Measurements from ENCODE around the gene XYLT2.
A peak's percentile ranks its signal among the peaks of the same experiment; 100 is the strongest.
"Not testable (repeated sequence)": the region's sequence is repeated elsewhere in the genome, so short reads cannot be mapped to it uniquely, and the experiment has no call there.

XYLT2 gene

GRCh38 chr17:50345432-50346312 lies at the start of gene XYLT2:
TSS of gene XYLT2 (plus strand) at chr17:50346126. CDS start at chr17:50346141, 15 bp downstream.
- DNase-seq (ENCODE audit: low read depth) = peak; percentile 86

GRCh38 chr17:50297407-50297865 lies 48.5 kb upstream of the XYLT2 start:
- DNase-seq (ENCODE audit: low read depth) = peak; percentile 68

- no peak for DNase-seq (ENCODE audit: low read depth)
Measured at GRCh38 chr17:50298018-50298417, 47.9 kb upstream of the XYLT2 start.

DNA sequence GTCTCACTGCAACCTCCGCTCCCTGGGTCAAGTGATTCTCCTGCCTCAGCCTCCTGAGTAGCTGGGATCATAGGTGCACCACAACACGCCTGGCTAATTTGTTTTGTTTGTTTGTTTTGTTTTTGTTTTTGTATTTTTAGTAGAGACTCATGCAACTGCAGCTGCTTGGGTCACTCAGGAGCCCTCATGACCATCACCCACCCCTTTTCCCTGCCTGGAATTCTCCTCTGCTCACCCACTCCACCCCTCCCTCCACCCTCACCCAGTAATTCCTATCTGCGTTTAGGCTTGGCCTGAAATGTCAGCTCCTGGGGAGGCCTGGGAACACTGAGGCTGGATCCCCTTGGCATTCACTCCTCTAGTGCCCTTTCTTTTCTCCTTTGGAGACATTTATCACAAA lies 46.1 kb upstream of the XYLT2 start:
- no peak for DNase-seq (ENCODE audit: low read depth)

DNA sequence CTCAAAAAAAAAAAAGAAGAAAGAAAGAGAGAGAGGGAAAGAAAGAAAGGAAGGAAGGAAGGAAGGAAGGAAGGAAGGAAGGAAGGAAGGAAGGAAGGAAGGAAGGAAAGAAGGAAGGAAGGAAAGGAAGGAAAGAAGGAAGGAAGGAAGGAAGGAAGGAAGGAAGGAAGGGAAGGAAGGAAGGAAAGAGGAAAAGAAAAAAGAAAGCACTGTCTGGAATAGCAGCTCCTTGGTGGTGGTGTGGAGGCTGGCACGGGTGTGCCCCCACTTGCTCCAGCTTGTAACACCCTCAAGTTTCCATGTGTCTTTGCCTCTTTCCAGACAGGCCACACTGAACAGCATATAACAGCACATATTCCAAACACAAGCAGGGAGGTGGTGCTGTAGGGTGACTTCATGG lies 45.1 kb upstream of the XYLT2 start:
- not testable (repeated sequence) for DNase-seq (ENCODE audit: low read depth)

DNA sequence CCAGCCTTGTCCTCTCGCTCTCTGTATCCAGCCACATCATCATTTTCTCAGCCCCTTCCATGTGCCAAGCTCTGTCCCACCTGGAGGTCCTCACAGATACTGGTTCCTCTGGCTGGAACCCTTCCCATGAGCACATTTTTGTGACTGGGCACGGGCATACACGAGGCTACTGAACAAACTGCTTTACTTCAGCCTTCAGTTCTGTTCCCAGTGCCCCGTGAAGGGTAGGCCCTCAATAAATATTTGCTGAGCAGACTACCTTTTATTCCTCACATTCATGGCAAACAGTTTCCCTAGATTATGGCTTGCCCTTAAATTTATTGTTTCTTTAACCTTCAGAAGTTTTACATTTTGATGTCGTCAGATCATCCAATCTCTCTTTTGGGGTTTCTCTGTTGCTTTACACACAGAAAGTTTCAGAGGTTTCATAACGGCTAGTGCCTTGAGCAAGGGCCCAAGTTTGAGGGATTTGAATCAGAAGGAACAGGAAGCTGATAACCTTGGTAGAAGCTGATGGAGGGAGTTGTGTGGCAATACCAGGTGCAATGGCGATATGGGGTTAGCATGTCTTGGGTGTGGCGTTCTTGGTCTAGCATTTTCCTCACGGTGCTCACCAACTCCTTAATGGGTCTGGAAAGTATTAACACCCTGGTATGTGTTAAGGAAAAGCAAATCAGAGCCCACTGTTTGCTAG lies 43.9 kb upstream of the XYLT2 start:
- no peak for DNase-seq (ENCODE audit: low read depth)

DNA sequence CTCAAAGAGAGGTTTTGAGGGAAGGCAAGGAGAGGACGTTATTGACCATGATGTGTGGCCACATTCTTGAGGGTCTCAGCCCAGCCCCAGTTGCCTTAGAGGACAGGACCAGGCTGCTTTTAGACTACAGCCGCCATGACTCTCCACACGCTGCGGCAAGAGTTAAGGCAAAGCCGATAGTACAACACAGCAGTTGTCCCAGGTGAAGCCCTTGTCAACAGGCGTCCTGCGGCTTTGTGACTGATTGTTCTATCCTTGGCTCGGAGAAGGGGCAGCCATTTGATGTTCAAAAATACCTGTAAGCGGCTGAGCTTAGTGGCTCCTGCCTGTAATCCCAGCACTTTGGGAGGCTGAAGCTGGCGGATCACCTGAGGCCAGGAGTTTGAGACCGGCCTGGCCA lies 42.9 kb upstream of the XYLT2 start:
- no peak for DNase-seq (ENCODE audit: low read depth)

- no peak for DNase-seq (ENCODE audit: low read depth)
Measured at GRCh38 chr17:50303596-50303995, 42.3 kb upstream of the XYLT2 start.

DNA sequence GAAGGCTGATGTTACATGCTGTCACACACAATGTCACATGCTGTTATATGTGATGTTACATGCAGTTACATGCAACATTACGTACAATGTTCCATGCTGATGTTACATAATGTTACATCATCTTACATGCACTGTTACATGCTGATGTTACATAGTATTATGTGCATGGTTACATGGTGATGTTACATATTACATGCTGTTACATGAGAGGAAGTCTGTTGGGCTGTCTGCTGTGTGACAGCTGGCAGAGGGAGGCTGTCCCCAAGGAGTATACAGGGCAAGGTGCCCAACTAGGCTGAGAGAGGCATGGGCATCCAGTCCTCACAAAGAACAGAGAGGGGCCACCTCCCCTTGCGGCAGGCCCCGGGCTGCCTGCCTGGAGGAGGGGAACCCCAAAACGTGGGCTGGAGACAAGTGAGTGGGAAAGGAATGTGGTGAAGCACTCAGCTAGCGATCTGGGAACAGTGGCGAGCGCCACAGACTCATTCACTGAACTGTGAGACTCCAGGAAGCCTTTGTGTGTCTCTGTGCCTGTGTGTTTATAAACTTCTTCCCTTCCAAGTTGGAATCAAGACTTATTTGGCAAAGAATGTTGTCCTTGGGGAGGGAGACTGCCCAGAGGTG lies 41.0 kb upstream of the XYLT2 start:
- DNase-seq (ENCODE audit: low read depth) = no peak

- DNase-seq (ENCODE audit: low read depth) = no peak
Measured at GRCh38 chr17:50307654-50308053, 38.3 kb upstream of the XYLT2 start.

- no peak for DNase-seq (ENCODE audit: low read depth)
Measured at GRCh38 chr17:50308666-50309065, 37.3 kb upstream of the XYLT2 start.

DNA sequence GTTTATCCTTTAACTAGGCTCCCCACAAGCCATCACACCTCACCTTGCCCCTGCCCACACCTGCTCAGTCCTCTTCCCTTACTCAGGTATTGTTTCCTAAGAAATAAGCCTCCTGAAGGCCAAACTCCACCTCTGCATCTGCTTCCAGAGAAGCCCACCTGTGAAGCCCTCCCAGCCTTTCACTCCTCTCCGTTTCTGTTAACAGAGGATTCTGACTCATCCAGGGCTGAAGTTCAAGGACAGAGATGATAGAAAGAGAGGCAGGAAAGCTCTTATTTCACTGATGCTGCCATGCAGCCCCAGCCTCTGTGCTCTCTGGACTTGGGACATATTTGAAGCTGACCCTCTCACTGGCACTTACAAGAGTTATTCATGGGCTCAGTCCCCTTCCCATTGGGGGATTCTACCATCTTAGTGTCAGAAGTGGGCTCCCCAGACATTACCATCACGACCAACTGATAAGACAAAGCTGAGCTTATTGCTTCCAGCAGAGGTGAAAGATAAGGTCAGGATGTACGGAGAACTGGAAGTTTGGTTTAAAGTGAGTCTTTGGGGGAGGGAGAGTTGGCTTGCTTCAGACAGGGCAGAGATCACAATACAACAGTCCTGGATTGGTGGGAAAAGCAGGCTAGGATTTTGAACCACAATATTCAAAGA lies 35.3 kb upstream of the XYLT2 start:
- DNase-seq (ENCODE audit: low read depth) = no peak

DNA sequence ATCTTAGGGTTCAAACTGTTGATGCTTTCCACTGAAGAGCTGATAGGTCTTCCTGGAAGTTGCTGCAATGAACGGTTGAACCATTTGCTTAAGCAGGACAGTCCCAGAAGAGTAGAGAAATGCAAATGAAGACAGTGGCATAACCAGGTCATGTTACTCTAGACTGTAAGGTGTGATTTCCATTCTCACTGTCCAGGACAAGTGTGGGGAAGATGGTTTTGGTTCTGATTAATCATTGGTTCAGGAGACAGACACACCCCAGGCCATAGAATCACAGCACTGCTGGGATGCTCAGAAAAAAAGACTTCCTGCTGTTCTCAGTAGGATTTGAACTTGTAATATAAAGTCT lies 34.8 kb upstream of the XYLT2 start:
- DNase-seq (ENCODE audit: low read depth) = no peak

- no peak for DNase-seq (ENCODE audit: low read depth)
Measured at GRCh38 chr17:50311483-50311882, 34.4 kb upstream of the XYLT2 start.

DNA sequence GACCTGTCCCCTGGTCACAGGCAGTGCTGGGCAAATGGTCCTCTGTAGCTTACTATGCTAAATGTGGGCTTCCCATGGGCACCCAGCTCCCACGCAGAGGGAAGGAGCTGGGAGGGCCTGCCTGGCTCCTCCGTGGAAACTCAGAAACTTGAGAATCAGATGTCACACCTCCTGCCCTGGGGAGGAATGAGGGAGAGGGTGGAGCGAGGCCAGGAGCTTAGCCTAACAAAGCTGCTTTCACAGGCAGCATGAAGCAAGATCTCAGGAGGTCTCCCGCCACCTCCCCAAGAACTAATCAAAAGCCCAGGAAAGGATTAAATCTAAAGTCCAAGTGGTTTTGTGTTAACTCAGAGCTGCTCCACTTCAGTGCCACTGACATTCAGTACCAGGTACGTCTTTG lies 33.6 kb upstream of the XYLT2 start:
- no peak for DNase-seq (ENCODE audit: low read depth)

GRCh38 chr17:50314456-50315011 lies 31.4 kb upstream of the XYLT2 start:
- DNase-seq (ENCODE audit: low read depth) = no peak

- no peak for DNase-seq (ENCODE audit: low read depth)
Measured at GRCh38 chr17:50316016-50316587, 29.8 kb upstream of the XYLT2 start.

GRCh38 chr17:50316660-50317059 lies 29.3 kb upstream of the XYLT2 start:
- DNase-seq (ENCODE audit: low read depth) = not testable (repeated sequence)

- no peak for DNase-seq (ENCODE audit: low read depth)
Measured at GRCh38 chr17:50317121-50317520, 28.8 kb upstream of the XYLT2 start.

DNA sequence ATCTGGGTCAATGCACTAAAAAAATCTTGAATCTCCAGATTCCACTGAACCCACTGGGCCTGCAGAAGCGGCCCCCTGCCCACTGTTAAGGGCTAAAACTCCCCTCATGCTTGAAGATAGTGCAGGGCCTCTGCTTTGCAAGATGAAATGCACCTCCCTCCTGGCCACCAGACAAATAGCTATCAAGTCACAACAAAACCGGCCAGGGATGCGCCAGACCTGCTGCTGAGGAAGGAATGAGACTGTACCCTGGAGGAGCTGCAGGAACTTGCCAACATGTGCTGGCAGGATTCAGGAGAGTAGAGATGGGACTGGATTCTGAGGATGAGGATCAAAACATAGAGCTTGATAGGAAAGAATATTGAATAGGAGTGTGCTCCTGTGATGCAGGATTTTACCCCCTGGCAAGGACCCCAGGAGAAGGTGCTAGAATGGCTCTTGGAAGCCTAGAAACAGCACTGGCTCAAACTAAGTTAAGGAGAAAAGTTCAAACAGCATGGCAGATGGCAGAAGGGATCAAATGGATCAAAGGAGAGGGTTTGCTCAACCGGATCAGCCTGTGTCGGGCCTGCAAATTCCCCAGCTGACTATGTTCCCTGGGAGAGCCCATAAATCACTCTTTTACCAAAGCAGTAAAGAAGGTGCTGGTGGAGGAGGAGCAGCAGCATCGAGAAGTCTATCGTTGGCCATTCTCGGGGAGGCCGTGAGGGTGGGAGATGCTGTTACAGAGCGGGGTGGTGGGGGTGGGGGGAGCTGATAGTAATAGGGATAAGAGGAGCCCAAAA lies 27.2 kb upstream of the XYLT2 start:
- no peak for DNase-seq (ENCODE audit: low read depth)

Measured in activated gamma-delta T cell treated with anti-CD3 and anti-CD28 coated beads, Interleukin-2, amount 50 U/mL, for 16 hours (primary cell).